Measurements from ENCODE around the gene KRTAP10-1. TPM values are rescaled to one million over a fixed set of nuclear protein-coding genes. Genes with fewer than 3 reads are reported as not detected.
A peak's percentile ranks its signal among the peaks of the same experiment; 100 is the strongest.

Gene KRTAP10-1
- total RNA-seq, 1 experiment from 2014 or later, result not detected

DNA sequence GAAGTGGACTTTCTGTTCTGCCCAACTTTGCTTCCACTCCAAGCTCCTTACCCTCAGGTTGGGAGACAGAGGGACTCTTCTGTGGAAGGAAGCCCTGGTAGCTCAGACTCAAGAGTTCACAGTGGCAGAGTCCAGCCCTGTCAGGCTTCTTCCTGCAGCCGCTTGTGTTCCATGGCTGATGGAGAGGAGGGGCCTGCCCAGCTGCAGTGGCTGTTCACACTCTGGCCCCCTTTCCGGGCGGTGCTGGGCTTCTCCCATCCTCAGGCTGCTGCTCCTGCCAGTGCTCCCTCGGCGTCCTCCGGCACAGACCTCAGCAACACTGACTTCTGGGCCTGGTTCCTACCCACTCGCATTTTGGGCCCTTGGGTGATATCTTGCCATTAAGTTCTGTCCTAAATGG is 4.0 kb downstream of the KRTAP10-1 start:
- TF ChIP-seq, protein P1, sequence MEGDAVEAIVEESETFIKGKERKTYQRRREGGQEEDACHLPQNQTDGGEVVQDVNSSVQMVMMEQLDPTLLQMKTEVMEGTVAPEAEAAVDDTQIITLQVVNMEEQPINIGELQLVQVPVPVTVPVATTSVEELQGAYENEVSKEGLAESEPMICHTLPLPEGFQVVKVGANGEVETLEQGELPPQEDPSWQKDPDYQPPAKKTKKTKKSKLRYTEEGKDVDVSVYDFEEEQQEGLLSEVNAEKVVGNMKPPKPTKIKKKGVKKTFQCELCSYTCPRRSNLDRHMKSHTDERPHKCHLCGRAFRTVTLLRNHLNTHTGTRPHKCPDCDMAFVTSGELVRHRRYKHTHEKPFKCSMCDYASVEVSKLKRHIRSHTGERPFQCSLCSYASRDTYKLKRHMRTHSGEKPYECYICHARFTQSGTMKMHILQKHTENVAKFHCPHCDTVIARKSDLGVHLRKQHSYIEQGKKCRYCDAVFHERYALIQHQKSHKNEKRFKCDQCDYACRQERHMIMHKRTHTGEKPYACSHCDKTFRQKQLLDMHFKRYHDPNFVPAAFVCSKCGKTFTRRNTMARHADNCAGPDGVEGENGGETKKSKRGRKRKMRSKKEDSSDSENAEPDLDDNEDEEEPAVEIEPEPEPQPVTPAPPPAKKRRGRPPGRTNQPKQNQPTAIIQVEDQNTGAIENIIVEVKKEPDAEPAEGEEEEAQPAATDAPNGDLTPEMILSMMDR (conservative IDR thresholded peaks at IDR 0.05), result no peak
- H3K36me3 Mint-ChIP-seq (ENCODE audit: insufficient read depth in 1 of 3, low read depth in 3 of 3), result peaks cover 0 to 5% (median 0%) of the 10 kb centered on the region in 3 experiments; a peak in 1 of 7 replicates
- H3K4me1 ChIP-seq (ENCODE audit: insufficient read depth, low read length), result no peaks in the 10 kb centered on the region; the same call in 1 of the 2 replicates
- H2BK15ac ChIP-seq (ENCODE audit: low read depth, low read length), result no peak overlapping the region
- no peak overlapping the region for H3K56ac ChIP-seq (ENCODE audit: insufficient read length, low read depth, low read length)
- no peak overlapping the region for H2AK5ac ChIP-seq (ENCODE audit: insufficient read length, low read length)
- H3K27ac ChIP-seq (ENCODE audit: insufficient read length, low read depth, low read length), result no peak overlapping the region
- no peak overlapping the region for H3K23ac ChIP-seq (ENCODE audit: insufficient read length, low read depth, low read length)
- H3K18ac ChIP-seq (ENCODE audit: insufficient read length, low read depth, low read length), result no peak overlapping the region
- no peaks in the 10 kb centered on the region for H4K20me1 ChIP-seq (ENCODE audit: control insufficient read depth, insufficient read depth, insufficient read length)
- H3K79me1 ChIP-seq (ENCODE audit: insufficient read depth, low read depth, low read length, poor library complexity, severe bottlenecking), result no peaks in the 10 kb centered on the region
- no CpG with 5 or more reads among the region's 7 CpGs for WGBS (ENCODE audit: extremely low coverage, insufficient read length, low lambda C conversion rate)
- no peak overlapping the region for H3K4me3 Mint-ChIP-seq
- no peak overlapping the region for H4K8ac ChIP-seq (replicated peaks; ENCODE audit: insufficient read length, low read depth, low read length)
- peaks cover 2 to 8% of the 10 kb centered on the region in 2 experiments; a peak in 3 of 4 replicates for H3K4me1 Mint-ChIP-seq
- no peak overlapping the region for H3K9ac ChIP-seq (ENCODE audit: extremely low read depth, insufficient read length, low read length)
- no peaks in the 10 kb centered on the region; the same call in none of the 2 replicates for H3K27me3 Mint-ChIP-seq (ENCODE audit: low read depth)
- H3K9me3 ChIP-seq (ENCODE audit: control insufficient read depth, low read depth, low read length), result no peaks in the 10 kb centered on the region
- DNase-seq, result peak; percentile 35
- H2BK20ac ChIP-seq (ENCODE audit: low read depth, low read length, poor library complexity, severe bottlenecking), result no peak overlapping the region
- H2BK5ac ChIP-seq (ENCODE audit: insufficient read length, low read length), result no peak overlapping the region
- no peaks in the 10 kb centered on the region for H3K23me2 ChIP-seq (ENCODE audit: insufficient read length, low read depth, low read length, poor library complexity, severe bottlenecking)
- H3K14ac ChIP-seq (ENCODE audit: insufficient read depth, low read length), result 0 out of 2 replicates have a peak overlapping the region, but pooled peaks have one; percentile 15
- H3K27me3 ChIP-seq (ENCODE audit: insufficient read depth, low read length), result no peaks in the 10 kb centered on the region
- H3K9me3 Mint-ChIP-seq, result peaks cover 0 to 5% of the 10 kb centered on the region in 2 experiments; a peak in 2 of 5 replicates
- no peak overlapping the region for H2BK12ac ChIP-seq (ENCODE audit: insufficient read length, low read depth, low read length)
- H3T11ph ChIP-seq (ENCODE audit: low read length), result no peak overlapping the region
- H3K27ac Mint-ChIP-seq, result no peak overlapping the region
- no peak overlapping the region for H3K4ac ChIP-seq (ENCODE audit: low read depth, low read length)
- H3K4me2 ChIP-seq (ENCODE audit: insufficient read depth, insufficient read length, low read length), result no peak overlapping the region
- no peak overlapping the region for H4K91ac ChIP-seq (ENCODE audit: insufficient read length, low read depth, low read length)
- no peak overlapping the region for H2BK120ac ChIP-seq (ENCODE audit: low read depth, low read length, poor library complexity, severe bottlenecking)
- H3K79me2 ChIP-seq (ENCODE audit: insufficient read depth, low read length), result no peaks in the 10 kb centered on the region
- no peak overlapping the region for H4K5ac ChIP-seq (ENCODE audit: insufficient read length, low read depth, low read length)
- no peak overlapping the region for H2AFZ ChIP-seq (ENCODE audit: low read length)
